DOHH2 (cell line): ENCODE measurements around the gene FAM107B.

Source experiments
- H3F3A ChIP-seq: fragments of 200-600 bp; sonication (generic), shearing (Covaris generic); 2 replicates; pipeline ENCODE4 v1.6.0; 2016; ENCODE audit warnings: antibody characterized with exemption, mild to moderate bottlenecking; ENCODE audit not compliant: control insufficient read depth, insufficient read depth
- H3K27ac ChIP-seq: fragments of 200-600 bp; sonication (generic); 2 replicates; pipeline ENCODE4 v1.5.1; 2014; ENCODE audit warnings: low read depth, mild to moderate bottlenecking, low read length, moderate library complexity
- H3K27me3 ChIP-seq: fragments of 200-600 bp; sonication (generic); 2 replicates; pipeline ENCODE4 v1.6.1; 2014; ENCODE audit warnings: mild to moderate bottlenecking, low read length, mixed read lengths; ENCODE audit not compliant: control insufficient read depth
- H3K36me3 ChIP-seq: fragments of 200-600 bp; sonication (generic); 2 replicates; pipeline ENCODE4 v1.6.1; 2014; ENCODE audit warnings: mild to moderate bottlenecking, low read length, moderate library complexity, mixed read lengths; ENCODE audit not compliant: control insufficient read depth
- H3K4me1 ChIP-seq: fragments of 200-600 bp; sonication (generic); 2 replicates; pipeline ENCODE4 v1.6.1; 2014; ENCODE audit warnings: mild to moderate bottlenecking, low read length, mixed read lengths; ENCODE audit not compliant: control insufficient read depth
- H3K4me2 ChIP-seq: fragments of 200-600 bp; sonication (generic); 2 replicates; pipeline ENCODE4 v1.6.0; 2014; ENCODE audit warnings: mild to moderate bottlenecking, low read length, moderate library complexity
- H3K4me3 ChIP-seq: fragments of 200-600 bp; sonication (generic); 2 replicates; pipeline ENCODE4 v1.5.1; 2014; ENCODE audit warnings: mild to moderate bottlenecking, low read length, mixed read lengths
- H3K79me2 ChIP-seq: fragments of 200-600 bp; sonication (generic); 2 replicates; pipeline ENCODE4 v1.6.1; 2014; ENCODE audit warnings: mild to moderate bottlenecking, low read length, mixed read lengths; ENCODE audit not compliant: control insufficient read depth
- H3K9me2 ChIP-seq: fragments of 200-600 bp; sonication (generic); replicated peaks from 2 replicates; pipeline ENCODE4 v1.6.1; 2014; ENCODE audit warnings: mild to moderate bottlenecking, low read length, mixed read lengths; ENCODE audit not compliant: control insufficient read depth
- H3K9me3 ChIP-seq: fragments of 200-600 bp; sonication (generic); 2 replicates; pipeline ENCODE4 v1.6.1; 2014; ENCODE audit warnings: antibody characterized with exemption, low read length, mixed read lengths; ENCODE audit not compliant: control insufficient read depth, insufficient read depth
- H4K20me1 ChIP-seq: fragments of 200-600 bp; sonication (generic); 2 replicates; pipeline ENCODE4 v1.6.0; 2014; ENCODE audit warnings: low read depth, mild to moderate bottlenecking, antibody characterized with exemption, low read length, moderate library complexity; ENCODE audit not compliant: control insufficient read depth, insufficient read depth
- CTCF ChIP-seq: fragments of 200-600 bp; sonication (generic); IDR thresholded peaks from one replicate; pipeline ENCODE4 v1.5.1; 2014; ENCODE audit warnings: antibody characterized with exemption, mild to moderate bottlenecking, low read depth, low read length; ENCODE audit not compliant: poor library complexity, severe bottlenecking
- EZH2phosphoT487 ChIP-seq: fragments of 200-600 bp; sonication (generic); IDR thresholded peaks from 2 replicates; pipeline ENCODE4 v1.6.1; 2017; ENCODE audit warnings: borderline replicate concordance, mild to moderate bottlenecking, antibody characterized with exemption, low read length, moderate library complexity, mixed read lengths

The FAM107B gene

GRCh38 chr10:14476641-14477407, 297.9 kb downstream of the FAM107B start:
- Histone ChIP-seq H3K4me2 (no peak overlapping the region), H3K4me1 (no peaks in the 10 kb centered on the region), H3K27ac (no peak overlapping the region), H3K36me3 (no peaks in the 10 kb centered on the region), H3K9me3 (no peaks in the 10 kb centered on the region), H3F3A (no peaks in the 10 kb centered on the region), H3K27me3 (peaks cover 45% of the 10 kb centered on the region), H3K79me2 (no peaks in the 10 kb centered on the region), H3K4me3 (no peak overlapping the region), H3K9me2 (no peaks in the 10 kb centered on the region), H4K20me1 (no peaks in the 10 kb centered on the region)
- TF ChIP-seq EZH2phosphoT487 (no peak), CTCF (no peak)

GRCh38 chr10:14476006-14476405, 298.7 kb downstream of the FAM107B start:
- TF ChIP-seq CTCF (no peak), EZH2phosphoT487 (no peak)
- Histone ChIP-seq H3F3A (no peaks in the 10 kb centered on the region), H3K4me1 (no peaks in the 10 kb centered on the region), H3K27me3 (peaks cover 49% of the 10 kb centered on the region), H3K9me3 (no peaks in the 10 kb centered on the region), H3K36me3 (no peaks in the 10 kb centered on the region), H3K4me2 (no peak overlapping the region), H3K79me2 (no peaks in the 10 kb centered on the region), H3K9me2 (no peaks in the 10 kb centered on the region), H4K20me1 (no peaks in the 10 kb centered on the region), H3K4me3 (no peak overlapping the region), H3K27ac (no peak overlapping the region)

GRCh38 chr10:14474656-14475055, 300.0 kb downstream of the FAM107B start:
- H3K27ac ChIP-seq: no peak overlapping the region
- no peaks in the 10 kb centered on the region for H3K4me1 ChIP-seq
- H3K4me3 ChIP-seq: no peak overlapping the region
- H3K9me2 ChIP-seq: no peaks in the 10 kb centered on the region
- H3K36me3 ChIP-seq: no peaks in the 10 kb centered on the region
- no peak for TF ChIP-seq CTCF
- no peak for TF ChIP-seq EZH2phosphoT487
- no peaks in the 10 kb centered on the region for H3K79me2 ChIP-seq
- peaks cover 52% of the 10 kb centered on the region for H3K27me3 ChIP-seq
- H4K20me1 ChIP-seq: no peaks in the 10 kb centered on the region
- no peak overlapping the region for H3K4me2 ChIP-seq
- no peaks in the 10 kb centered on the region for H3F3A ChIP-seq
- H3K9me3 ChIP-seq: no peaks in the 10 kb centered on the region
